GM08714 (cell line): ENCODE results near the gene KIF5C.

Source experiments
- H3K4me3 ChIP-seq: fragments of 200-500 bp; sonication (Bioruptor generic); 2 replicates; pipeline ENCODE4 v1.5.1; 2014; ENCODE audit warnings: mild to moderate bottlenecking, low read length, inconsistent platforms
- ZNF274 ChIP-seq: IDR thresholded peaks from 2 replicates; pipeline ENCODE4 v1.6.1; 2012; ENCODE audit warnings: mild to moderate bottlenecking, low read depth, low read length

KIF5C gene

DNA sequence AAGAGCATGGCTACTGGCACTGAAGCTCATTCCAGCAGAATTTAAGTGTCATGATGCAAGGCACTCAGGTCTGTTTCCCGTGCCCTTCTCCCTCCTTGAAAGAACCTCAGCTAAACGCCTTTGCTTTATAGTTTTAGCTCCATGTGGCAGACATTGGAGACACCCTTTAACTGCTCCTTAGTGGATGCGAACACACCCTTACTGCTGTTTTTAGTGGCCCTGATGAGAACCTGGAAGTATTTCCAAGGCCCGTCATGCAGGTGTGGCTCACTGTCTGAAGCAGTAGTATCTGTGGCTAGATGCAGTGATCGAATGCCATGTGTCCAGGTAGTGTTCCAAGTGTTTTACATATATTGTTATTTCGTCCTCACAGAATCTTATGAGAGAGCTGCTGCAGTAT lies 28.3 kb downstream of the KIF5C start:
- H3K4me3 ChIP-seq = no peak overlapping the region
- TF ChIP-seq ZNF274 = no peak

DNA sequence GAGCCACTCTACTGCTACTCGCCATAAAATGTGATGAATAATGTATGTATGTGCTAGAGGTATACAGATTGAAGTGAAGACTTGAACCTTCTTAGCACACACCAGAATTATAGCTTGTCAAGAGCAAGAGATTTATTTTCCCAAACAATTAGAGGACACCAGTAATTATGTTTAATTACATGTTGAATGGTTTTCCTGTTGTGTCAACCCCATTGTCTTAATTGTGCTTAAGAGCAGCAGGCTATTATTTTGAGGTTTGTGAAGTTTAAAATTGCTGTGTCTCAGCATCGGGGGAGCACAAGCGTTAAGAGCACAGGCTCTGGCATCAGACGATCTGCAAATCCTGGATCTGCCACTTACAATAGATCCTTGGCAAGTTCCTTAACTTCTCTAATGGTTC lies 29.0 kb downstream of the KIF5C start:
- H3K4me3 ChIP-seq = no peak overlapping the region
- no peak for TF ChIP-seq ZNF274

DNA sequence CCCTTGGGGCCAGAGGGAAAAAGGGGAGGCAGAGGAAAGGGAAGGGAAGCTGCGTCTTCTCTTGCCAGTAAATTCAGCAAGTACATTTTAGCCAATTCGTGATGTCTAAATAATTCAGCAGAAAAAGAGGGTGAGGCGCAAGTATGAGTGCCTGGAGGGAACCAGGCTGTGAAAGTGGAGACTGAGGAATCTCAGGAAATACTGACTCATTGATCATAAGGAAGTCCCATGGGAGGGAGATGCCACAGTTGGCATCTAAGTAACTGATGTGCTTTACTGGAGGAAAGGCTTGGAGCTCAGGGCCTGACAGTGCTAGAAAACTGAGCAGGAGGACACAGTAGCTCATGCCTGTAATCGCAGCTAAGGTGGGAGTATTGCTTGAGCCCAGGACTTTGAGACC lies 31.1 kb downstream of the KIF5C start:
- H3K4me3 ChIP-seq = no peak overlapping the region
- TF ChIP-seq ZNF274 = no peak

- TF ChIP-seq ZNF274 = no peak
- no peak overlapping the region for H3K4me3 ChIP-seq
Measured at GRCh38 chr2:148907085-148907785, 32.2 kb downstream of the KIF5C start.

GRCh38 chr2:148909114-148909513 lies 34.1 kb downstream of the KIF5C start:
- H3K4me3 ChIP-seq = no peak overlapping the region
- no peak for TF ChIP-seq ZNF274

GRCh38 chr2:148913061-148913460 lies 38.0 kb downstream of the KIF5C start:
- H3K4me3 ChIP-seq = no peak overlapping the region
- TF ChIP-seq ZNF274 = no peak

- H3K4me3 ChIP-seq = no peak overlapping the region
- TF ChIP-seq ZNF274 = no peak
Measured at GRCh38 chr2:148913492-148913891, 38.5 kb downstream of the KIF5C start.

DNA sequence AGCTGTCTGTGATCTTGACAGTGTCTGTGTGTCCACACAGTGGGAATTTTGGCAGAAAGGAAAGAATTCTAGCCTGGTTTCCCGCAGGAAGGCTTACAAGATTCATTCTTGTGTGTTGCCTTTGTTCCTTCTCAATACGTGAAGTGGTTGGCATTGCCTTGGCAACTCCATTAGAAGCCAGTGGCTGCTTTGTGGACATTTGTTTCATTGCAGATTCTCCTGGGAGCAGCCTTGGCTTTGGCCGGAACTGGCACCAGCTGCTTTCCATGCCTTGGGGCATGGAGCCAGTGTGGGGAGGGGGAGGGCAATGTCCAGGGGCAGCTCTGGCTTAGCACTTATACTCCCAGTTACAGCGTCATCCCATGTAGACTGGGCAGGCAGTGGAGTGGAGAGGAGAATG lies 39.4 kb downstream of the KIF5C start:
- TF ChIP-seq ZNF274 = no peak
- no peak overlapping the region for H3K4me3 ChIP-seq

DNA sequence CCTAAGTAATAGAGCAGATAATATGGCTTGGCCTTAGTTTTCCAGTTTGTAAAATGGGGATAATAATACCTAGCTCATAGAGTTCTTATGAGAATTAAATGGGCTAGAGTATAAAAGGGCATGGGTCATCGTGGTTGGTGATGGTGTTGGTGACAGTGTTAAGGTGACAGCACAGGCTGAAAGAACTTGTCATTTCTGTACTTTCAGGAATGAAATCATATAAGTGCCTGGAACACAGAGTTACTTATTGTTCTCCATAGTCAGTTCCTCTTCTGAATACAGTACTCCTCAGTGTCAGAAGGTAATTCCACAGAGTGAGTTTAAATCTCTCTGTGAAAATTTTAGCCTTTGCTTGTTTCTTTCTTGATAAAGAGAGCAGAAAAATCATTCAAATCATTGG lies 42.4 kb downstream of the KIF5C start:
- TF ChIP-seq ZNF274 = no peak
- no peak overlapping the region for H3K4me3 ChIP-seq

GRCh38 chr2:148918554-148918953 lies 43.5 kb downstream of the KIF5C start:
- no peak for TF ChIP-seq ZNF274
- H3K4me3 ChIP-seq = no peak overlapping the region

DNA sequence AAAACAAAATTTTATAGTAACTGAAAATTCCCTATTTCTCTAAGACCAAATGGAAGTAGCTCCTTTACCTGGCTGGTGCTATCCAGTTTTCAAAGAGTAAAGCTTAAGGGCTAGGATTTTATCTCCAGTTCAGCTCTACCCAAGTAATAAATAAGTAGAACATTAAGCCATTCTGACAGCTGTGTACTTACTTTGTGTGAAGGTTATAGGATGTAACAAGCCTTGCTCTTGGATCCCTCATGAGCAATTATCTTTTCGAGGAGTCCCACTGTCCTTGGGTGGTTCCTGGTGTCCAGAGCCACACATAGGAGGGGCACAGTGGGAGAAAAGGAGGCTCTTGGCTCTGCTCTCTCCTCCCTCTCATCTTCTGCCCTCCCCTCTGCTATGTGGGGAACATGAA lies 45.5 kb downstream of the KIF5C start:
- H3K4me3 ChIP-seq = no peak overlapping the region
- no peak for TF ChIP-seq ZNF274

DNA sequence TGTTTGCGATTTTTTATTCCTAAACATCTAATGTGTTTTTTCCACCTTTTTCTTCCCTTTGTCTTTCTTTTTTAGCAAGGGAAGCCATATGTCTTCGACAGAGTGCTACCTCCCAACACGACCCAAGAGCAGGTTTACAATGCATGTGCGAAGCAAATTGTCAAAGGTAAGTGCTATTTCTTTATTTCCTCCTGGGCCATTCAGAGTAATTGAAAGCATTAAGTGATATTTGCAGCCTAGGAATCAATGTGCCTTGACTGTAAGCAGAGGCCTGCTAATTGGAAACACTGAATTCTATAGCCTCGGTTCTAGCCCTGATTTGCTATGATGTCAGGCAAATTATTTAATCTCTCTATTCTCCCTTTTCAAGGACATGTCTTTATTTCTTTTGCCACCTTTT lies 47.0 kb downstream of the KIF5C start:
- no peak for TF ChIP-seq ZNF274
- H3K4me3 ChIP-seq = no peak overlapping the region

GRCh38 chr2:148922776-148923475 lies 47.9 kb downstream of the KIF5C start:
- TF ChIP-seq ZNF274 = no peak
- no peak overlapping the region for H3K4me3 ChIP-seq

DNA sequence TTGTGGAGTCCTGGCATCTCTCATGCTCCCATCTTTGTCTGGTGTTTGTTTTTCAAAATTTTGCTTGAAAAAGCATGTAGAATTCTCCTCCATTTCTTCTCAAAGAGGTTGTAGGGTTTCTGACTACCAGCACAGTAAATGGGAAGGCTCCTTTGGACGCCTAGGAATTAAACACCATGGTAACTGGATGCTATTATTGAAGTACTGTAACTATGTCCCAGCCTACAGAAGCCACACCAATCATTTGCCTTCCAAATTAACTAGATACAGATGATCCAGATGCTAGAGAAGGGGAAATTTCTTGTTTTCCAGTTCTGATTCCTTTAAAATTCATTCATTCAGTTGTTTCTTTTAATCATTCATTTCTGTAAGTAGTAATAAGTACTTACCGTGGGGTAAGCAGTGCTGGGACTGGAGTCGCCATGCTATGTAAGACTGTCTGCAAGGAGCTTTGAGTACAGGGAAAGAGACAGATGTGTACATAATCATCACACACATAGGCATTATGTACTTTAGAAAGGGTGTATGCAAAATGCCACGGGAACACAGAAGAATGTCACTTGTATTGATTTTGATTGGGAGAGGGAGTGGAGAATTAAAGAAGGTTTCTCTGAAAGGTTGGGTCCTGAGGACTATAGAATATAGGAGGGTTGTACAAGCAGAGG lies 49.6 kb downstream of the KIF5C start:
- H3K4me3 ChIP-seq = no peak overlapping the region
- no peak for TF ChIP-seq ZNF274
